ENCODE results near the gene SLC5A11.
"Not testable (repeated sequence)": the region's sequence is repeated elsewhere in the genome, so short reads cannot be mapped to it uniquely, and the experiment has no call there.

SLC5A11 gene, protein sequence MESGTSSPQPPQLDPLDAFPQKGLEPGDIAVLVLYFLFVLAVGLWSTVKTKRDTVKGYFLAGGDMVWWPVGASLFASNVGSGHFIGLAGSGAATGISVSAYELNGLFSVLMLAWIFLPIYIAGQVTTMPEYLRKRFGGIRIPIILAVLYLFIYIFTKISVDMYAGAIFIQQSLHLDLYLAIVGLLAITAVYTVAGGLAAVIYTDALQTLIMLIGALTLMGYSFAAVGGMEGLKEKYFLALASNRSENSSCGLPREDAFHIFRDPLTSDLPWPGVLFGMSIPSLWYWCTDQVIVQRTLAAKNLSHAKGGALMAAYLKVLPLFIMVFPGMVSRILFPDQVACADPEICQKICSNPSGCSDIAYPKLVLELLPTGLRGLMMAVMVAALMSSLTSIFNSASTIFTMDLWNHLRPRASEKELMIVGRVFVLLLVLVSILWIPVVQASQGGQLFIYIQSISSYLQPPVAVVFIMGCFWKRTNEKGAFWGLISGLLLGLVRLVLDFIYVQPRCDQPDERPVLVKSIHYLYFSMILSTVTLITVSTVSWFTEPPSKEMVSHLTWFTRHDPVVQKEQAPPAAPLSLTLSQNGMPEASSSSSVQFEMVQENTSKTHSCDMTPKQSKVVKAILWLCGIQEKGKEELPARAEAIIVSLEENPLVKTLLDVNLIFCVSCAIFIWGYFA

DNA sequence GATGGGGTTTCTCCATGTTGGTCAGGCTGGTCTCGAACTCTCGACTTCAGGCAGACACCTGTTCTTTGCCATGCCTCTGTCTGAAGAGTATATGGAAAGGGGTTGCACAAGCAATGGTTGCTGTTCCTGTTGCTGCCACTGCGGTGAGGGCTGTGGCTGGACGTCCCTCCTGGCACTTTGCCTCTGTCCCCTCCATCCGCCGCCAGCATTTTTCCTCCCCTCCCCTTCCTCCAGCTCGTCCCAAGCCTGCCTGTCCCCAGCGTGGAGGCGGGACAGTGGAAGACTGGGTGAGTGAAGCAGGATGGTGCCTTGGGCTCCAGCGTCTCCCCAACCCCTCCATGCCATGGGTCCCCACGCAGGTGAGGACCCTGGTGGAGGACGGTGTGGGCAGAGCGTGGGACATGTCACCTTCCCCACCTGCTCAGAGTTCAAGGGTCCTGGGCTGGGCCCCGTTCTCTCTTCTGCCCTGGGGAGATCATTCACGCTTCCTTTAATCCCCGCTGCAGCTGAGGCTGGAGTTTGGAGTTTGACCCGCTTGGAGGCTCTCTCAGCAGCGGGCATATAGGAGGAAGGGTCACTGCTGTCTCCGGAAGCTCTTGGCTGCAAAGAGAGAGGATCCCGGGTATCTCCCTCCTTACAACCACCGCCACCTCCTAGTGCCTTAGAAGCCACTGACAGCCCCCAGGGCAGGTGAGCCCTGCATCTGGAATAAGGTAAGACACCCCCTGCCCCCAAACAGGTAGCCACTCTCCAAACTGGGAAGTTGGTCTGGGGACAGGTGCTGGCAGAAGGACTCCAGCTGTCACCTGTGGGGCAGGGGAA lies at the start of gene SLC5A11:
Gene SLC5A11 (plus strand): TSS at position 238 of the 822 bp plus-strand sequence. CDS start 12,681 bp downstream, outside the sequence.
- no peak within 1 kb of the TSS for H3K9ac ChIP-seq (ENCODE audit: low read length)
- no peak within 1 kb of the TSS for H3K27ac ChIP-seq (ENCODE audit: low read length)
- no peaks in the 10 kb centered on the region for H3K27me3 ChIP-seq (ENCODE audit: control insufficient read depth, insufficient read depth, low read length)
- no peaks in the 10 kb centered on the region for H3K4me1 ChIP-seq (ENCODE audit: control insufficient read depth, low read depth, low read length)
- no peak within 1 kb of the TSS for H3K4me3 ChIP-seq (ENCODE audit: low read length)
- H3K36me3 ChIP-seq (ENCODE audit: control insufficient read depth, low read depth, low read length) = no peaks in the 10 kb centered on the region
- no peaks in the 10 kb centered on the region for H3K9me3 ChIP-seq (ENCODE audit: control insufficient read depth, low read depth, low read length)

DNA sequence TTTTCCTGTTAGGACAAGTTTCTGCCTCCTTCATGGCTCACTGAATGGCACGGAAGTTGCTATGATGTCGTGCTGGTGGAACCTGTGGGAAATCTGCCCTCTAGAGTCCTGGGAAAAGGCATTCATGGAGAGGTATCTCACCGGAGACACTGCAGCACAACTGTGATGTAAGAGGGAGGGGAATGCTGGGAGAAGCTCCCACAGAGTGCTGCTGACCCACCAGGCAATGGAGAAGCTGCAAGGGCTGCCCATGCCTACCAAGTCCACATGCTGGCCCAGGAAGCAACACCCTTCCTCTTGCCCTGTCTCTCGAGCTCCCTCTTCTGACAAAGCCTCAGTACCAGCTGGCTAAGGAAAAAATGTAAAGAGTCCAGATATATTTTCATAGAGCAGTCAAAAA lies 45.2 kb upstream of the SLC5A11 start:
- Histone ChIP-seq H3K9ac (ENCODE audit: low read length) (no peak overlapping the region), H3K4me3 (ENCODE audit: low read length) (no peak overlapping the region), H3K4me1 (ENCODE audit: control insufficient read depth, low read depth, low read length) (no peaks in the 10 kb centered on the region), H3K27me3 (ENCODE audit: control insufficient read depth, insufficient read depth, low read length) (no peaks in the 10 kb centered on the region), H3K27ac (ENCODE audit: low read length) (no peak overlapping the region), H3K36me3 (ENCODE audit: control insufficient read depth, low read depth, low read length) (peaks cover 96% of the 10 kb centered on the region), H3K9me3 (ENCODE audit: control insufficient read depth, low read depth, low read length) (no peaks in the 10 kb centered on the region)

DNA sequence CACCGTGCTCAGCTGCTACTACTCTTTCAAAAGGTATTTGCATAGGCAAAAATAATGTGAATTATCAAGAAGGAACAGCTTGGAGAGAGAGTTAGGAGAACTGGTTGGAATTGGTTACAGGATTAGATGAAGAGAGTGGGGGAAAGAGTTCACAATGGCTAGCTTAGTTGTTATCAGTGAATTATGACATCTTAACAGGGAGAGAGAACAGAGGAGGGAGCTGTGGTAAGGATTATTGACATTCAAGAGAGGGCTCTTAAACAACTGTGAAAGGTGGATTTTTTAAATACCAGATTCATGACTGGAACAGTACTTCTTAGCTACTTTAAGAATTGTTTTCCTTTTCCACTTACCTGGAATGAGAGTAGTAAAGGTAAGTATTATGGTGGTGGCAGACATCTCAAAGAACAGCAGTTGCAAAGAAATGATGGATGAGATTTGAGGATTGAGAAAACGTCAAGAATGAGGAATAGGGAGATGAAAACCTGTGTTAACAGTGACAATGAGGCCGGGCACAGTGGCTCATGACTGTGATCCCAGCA lies 43.9 kb upstream of the SLC5A11 start:
- H3K36me3 ChIP-seq (ENCODE audit: control insufficient read depth, low read depth, low read length) = peaks cover 96% of the 10 kb centered on the region
- H3K9me3 ChIP-seq (ENCODE audit: control insufficient read depth, low read depth, low read length) = no peaks in the 10 kb centered on the region
- H3K4me1 ChIP-seq (ENCODE audit: control insufficient read depth, low read depth, low read length) = no peaks in the 10 kb centered on the region
- H3K27ac ChIP-seq (ENCODE audit: low read length) = no peak overlapping the region
- H3K9ac ChIP-seq (ENCODE audit: low read length) = no peak overlapping the region
- no peaks in the 10 kb centered on the region for H3K27me3 ChIP-seq (ENCODE audit: control insufficient read depth, insufficient read depth, low read length)
- no peak overlapping the region for H3K4me3 ChIP-seq (ENCODE audit: low read length)

DNA sequence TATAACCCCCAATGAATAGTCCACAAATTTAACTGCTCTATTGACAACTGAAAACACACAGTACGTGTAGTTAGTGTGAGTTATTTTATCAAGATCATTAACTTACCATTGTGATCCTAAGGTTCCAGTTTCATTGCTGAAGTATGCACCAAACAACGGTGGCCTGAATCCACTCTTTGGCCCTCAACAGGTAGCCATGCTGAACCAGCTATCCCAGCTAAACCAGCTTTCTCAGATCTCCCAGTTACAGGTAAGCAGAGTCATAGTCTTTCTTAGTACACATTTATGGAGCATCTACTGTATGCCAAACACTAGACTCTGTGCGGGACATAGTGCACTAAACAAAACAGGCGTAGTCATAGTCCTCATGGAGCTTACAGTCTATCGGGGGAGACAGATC lies 40.3 kb upstream of the SLC5A11 start:
- H3K4me3 ChIP-seq (ENCODE audit: low read length) = no peak overlapping the region
- H3K36me3 ChIP-seq (ENCODE audit: control insufficient read depth, low read depth, low read length) = peaks cover 96% of the 10 kb centered on the region
- H3K27ac ChIP-seq (ENCODE audit: low read length) = no peak overlapping the region
- H3K9ac ChIP-seq (ENCODE audit: low read length) = no peak overlapping the region
- no peaks in the 10 kb centered on the region for H3K27me3 ChIP-seq (ENCODE audit: control insufficient read depth, insufficient read depth, low read length)
- no peaks in the 10 kb centered on the region for H3K9me3 ChIP-seq (ENCODE audit: control insufficient read depth, low read depth, low read length)
- no peaks in the 10 kb centered on the region for H3K4me1 ChIP-seq (ENCODE audit: control insufficient read depth, low read depth, low read length)

DNA sequence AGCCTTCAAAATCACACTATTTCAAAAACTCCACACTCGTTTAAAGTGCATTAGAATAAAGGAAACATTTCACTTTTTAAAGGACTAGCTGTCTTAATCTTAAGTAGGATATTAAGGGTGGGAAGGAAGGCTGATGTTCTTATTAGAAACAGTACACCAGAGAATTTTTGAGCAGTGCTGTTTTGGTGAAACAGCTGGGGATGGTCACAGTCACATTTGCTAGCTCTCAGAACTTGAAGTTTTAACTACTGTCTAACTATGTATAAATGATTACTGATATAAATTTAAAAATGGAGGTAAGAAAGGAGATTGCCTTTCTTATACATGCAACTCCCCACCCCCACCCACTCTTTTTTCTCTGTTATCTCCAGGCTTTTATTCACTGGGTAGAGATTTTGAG lies 38.5 kb upstream of the SLC5A11 start:
- no peaks in the 10 kb centered on the region for H3K4me1 ChIP-seq (ENCODE audit: control insufficient read depth, low read depth, low read length)
- no peaks in the 10 kb centered on the region for H3K9me3 ChIP-seq (ENCODE audit: control insufficient read depth, low read depth, low read length)
- H3K36me3 ChIP-seq (ENCODE audit: control insufficient read depth, low read depth, low read length) = peaks cover 95% of the 10 kb centered on the region
- H3K27me3 ChIP-seq (ENCODE audit: control insufficient read depth, insufficient read depth, low read length) = no peaks in the 10 kb centered on the region
- H3K27ac ChIP-seq (ENCODE audit: low read length) = no peak overlapping the region
- no peak overlapping the region for H3K9ac ChIP-seq (ENCODE audit: low read length)
- H3K4me3 ChIP-seq (ENCODE audit: low read length) = no peak overlapping the region

DNA sequence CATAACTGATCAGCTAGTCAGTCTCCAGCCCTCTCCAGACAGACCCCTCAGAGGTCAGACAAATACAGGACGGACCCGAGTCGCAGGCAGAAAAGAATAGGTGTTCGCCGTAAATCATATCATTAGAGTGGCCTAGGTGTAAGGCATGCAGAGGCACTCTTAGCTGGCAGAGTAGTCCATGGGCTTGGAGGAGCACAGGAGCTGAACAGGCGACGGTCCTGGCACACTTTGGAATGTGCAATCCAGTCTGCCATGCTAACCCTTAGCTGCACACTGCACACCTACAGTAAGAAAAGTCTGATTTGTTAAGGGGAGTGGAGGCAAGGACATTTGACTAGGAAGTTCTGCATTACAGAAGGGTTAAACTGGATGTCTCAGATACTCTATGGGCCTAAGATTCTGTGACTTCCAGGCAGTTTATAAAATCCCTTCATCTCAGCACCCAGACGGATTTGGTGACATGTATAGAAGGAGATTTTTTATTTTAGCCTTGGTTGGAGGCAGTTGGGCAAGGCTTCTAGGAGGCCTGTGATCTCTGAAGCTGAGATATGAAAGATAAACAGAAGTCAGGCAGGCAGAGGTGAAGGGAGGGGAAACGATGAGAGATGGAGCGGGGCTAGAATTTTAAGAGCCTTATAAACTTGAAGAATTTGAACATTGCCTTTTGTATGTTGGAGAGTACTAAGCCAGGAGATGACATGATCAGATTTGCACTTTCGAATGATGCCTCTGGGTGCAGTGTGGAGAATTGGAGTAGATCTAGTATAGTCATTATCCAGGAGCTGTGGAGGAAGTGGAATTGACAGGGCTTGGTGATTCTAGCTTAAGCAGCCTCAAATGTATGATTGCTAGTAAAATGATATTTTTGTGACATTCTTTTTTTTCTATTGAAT lies 34.6 kb upstream of the SLC5A11 start:
- peaks cover 94% of the 10 kb centered on the region for H3K36me3 ChIP-seq (ENCODE audit: control insufficient read depth, low read depth, low read length)
- H3K4me1 ChIP-seq (ENCODE audit: control insufficient read depth, low read depth, low read length) = no peaks in the 10 kb centered on the region
- no peaks in the 10 kb centered on the region for H3K9me3 ChIP-seq (ENCODE audit: control insufficient read depth, low read depth, low read length)
- no peak overlapping the region for H3K4me3 ChIP-seq (ENCODE audit: low read length)
- no peaks in the 10 kb centered on the region for H3K27me3 ChIP-seq (ENCODE audit: control insufficient read depth, insufficient read depth, low read length)
- H3K27ac ChIP-seq (ENCODE audit: low read length) = no peak overlapping the region
- H3K9ac ChIP-seq (ENCODE audit: low read length) = no peak overlapping the region

DNA sequence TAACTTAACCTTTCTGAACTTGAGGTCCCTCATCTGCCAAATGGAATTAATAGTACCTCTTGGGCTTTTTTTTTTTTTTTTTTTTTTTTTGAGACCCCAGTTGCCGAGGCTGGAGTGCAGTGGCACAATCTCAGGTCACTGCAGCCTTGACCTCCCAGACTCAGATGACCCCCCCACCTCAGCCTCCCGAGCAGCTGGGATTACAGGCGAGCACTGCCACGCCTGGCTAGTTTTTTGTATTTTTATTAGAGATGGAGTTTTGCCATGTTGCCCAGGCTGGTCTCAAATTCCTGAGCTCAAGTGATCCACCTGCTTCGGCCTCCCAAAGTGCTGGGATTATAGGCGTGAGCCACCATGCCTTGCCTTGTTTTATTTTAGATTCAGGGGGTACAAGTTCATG lies 33.0 kb upstream of the SLC5A11 start:
- H3K27ac ChIP-seq (ENCODE audit: low read length) = not testable (repeated sequence)
- H3K36me3 ChIP-seq (ENCODE audit: control insufficient read depth, low read depth, low read length) = peaks cover 94% of the 10 kb centered on the region

DNA sequence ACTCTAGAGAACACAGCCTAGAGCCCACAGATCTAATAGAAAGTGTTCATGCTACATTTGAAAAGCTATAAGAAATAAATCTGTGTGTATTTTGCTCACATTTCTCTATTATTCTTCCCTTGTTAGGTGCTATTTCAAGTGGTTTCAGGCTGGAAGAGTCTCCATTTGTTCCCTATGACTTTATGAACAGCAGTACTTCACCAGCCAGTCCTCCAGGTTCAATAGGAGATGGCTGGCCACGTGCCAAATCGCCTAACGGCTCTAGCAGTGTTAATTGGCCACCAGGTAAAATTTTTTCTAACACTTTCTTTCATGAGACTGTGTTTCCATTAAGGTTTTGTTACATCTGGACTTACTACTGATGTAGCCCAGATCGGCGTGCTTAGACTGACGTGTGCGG lies 30.7 kb upstream of the SLC5A11 start:
- Histone ChIP-seq H3K36me3 (ENCODE audit: control insufficient read depth, low read depth, low read length) (peaks cover 94% of the 10 kb centered on the region), H3K9ac (ENCODE audit: low read length) (no peak overlapping the region), H3K27ac (ENCODE audit: low read length) (no peak overlapping the region), H3K9me3 (ENCODE audit: control insufficient read depth, low read depth, low read length) (no peaks in the 10 kb centered on the region), H3K27me3 (ENCODE audit: control insufficient read depth, insufficient read depth, low read length) (no peaks in the 10 kb centered on the region), H3K4me1 (ENCODE audit: control insufficient read depth, low read depth, low read length) (no peaks in the 10 kb centered on the region), H3K4me3 (ENCODE audit: low read length) (no peak overlapping the region)

More for the DNA sequence above, 33.0 kb upstream of the SLC5A11 start:
- H3K9ac ChIP-seq (ENCODE audit: low read length); H3K27me3 ChIP-seq (ENCODE audit: control insufficient read depth, insufficient read depth, low read length); H3K4me3 ChIP-seq (ENCODE audit: low read length); H3K4me1 ChIP-seq (ENCODE audit: control insufficient read depth, low read depth, low read length); H3K9me3 ChIP-seq (ENCODE audit: control insufficient read depth, low read depth, low read length): not testable (repeated sequence)

DNA sequence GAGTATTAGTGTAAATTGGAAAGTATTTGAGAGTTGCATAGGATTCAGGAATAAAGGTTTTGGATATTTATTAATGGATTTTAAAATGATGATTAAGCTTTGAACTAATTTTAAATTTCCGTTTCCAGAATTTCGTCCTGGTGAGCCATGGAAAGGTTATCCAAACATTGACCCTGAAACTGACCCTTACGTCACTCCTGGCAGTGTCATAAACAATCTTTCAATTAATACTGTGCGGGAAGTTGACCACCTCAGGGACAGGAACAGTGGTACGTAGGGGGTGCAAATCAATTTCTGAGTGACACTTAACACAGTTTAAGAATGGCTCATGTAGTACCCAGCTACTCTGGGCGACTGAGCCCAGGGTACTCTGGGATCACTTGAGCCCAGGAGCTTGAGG lies 29.1 kb upstream of the SLC5A11 start:
- no peak overlapping the region for H3K27ac ChIP-seq (ENCODE audit: low read length)
- H3K4me3 ChIP-seq (ENCODE audit: low read length) = no peak overlapping the region
- no peak overlapping the region for H3K9ac ChIP-seq (ENCODE audit: low read length)
- H3K27me3 ChIP-seq (ENCODE audit: control insufficient read depth, insufficient read depth, low read length) = no peaks in the 10 kb centered on the region
- peaks cover 94% of the 10 kb centered on the region for H3K36me3 ChIP-seq (ENCODE audit: control insufficient read depth, low read depth, low read length)
- H3K9me3 ChIP-seq (ENCODE audit: control insufficient read depth, low read depth, low read length) = no peaks in the 10 kb centered on the region
- no peaks in the 10 kb centered on the region for H3K4me1 ChIP-seq (ENCODE audit: control insufficient read depth, low read depth, low read length)

DNA sequence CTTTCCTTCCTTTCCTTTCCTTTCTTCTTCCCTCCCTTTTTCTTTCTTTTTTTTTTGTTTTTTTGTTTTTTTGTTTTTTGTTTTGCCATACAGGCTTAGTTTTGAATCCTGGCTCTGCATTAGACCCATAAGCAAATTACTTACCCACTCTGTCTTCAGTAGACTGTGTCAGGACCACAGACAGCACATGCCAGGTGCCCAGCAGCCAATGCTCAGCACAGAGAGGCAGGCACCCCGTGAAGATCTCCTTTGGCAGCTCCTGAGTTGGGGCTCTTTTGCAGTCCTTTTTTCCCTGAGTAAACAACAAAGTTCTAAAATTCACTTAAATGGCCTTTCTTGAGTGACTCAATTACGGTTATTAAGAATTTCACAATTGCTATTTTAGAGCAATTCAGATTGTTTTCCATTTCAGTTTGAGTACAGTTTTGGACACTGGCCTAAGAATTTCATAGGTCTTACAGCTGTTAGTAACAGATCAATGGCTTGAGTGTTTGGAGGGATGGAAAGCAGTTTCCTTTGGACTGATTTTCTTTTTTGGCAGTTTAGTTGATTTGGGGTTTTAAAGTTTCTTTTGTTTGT lies 26.2 kb upstream of the SLC5A11 start:
- Histone ChIP-seq H3K4me1 (ENCODE audit: control insufficient read depth, low read depth, low read length) (no peaks in the 10 kb centered on the region), H3K27ac (ENCODE audit: low read length) (no peak overlapping the region), H3K4me3 (ENCODE audit: low read length) (no peak overlapping the region), H3K27me3 (ENCODE audit: control insufficient read depth, insufficient read depth, low read length) (no peaks in the 10 kb centered on the region), H3K9ac (ENCODE audit: low read length) (no peak overlapping the region), H3K36me3 (ENCODE audit: control insufficient read depth, low read depth, low read length) (peaks cover 95% of the 10 kb centered on the region), H3K9me3 (ENCODE audit: control insufficient read depth, low read depth, low read length) (no peaks in the 10 kb centered on the region)
